Activated naive CD4-positive, alpha-beta T cell treated with anti-CD3 and anti-CD28 coated beads for 36 hours (primary cell): ENCODE data around the gene IGF1. TPM values are rescaled to one million over a fixed set of nuclear protein-coding genes. Genes with fewer than 3 reads are reported as not detected.

Experiments used
- CTCF ChIA-PET: fragments of 350-600 bp; sonication (Branson Sonifier 250); formaldehyde crosslinking; loops from one replicate; lab custom pipeline; 2021; ENCODE audit warnings: antibody characterized with exemption; lab: Charles Lee
- DNase-seq: peaks from one replicate; pipeline ENCODE4 v3.0.0-alpha.2; 2020
- H3K27ac Mint-ChIP-seq: one replicate; pipeline ENCODE4 v1.8.0; 2021; ENCODE audit warnings: mild to moderate bottlenecking, mixed read lengths
- H3K27me3 Mint-ChIP-seq: one replicate; pipeline ENCODE4 v1.8.0; 2021; ENCODE audit warnings: low read depth, mixed read lengths
- H3K36me3 Mint-ChIP-seq: one replicate; pipeline ENCODE4 v1.8.0; 2021; ENCODE audit warnings: low read depth, mixed read lengths
- H3K4me1 Mint-ChIP-seq: one replicate; pipeline ENCODE4 v1.8.0; 2021; ENCODE audit warnings: low read depth, mixed read lengths
- H3K4me3 Mint-ChIP-seq: one replicate; pipeline ENCODE4 v1.8.0; 2021; ENCODE audit warnings: mild to moderate bottlenecking, moderate library complexity, mixed read lengths
- H3K9me3 Mint-ChIP-seq: one replicate; pipeline ENCODE4 v1.8.0; 2021; ENCODE audit warnings: mixed read lengths
- intact Hi-C: fragments of 100-400 bp; cut with micrococcal nuclease; formaldehyde crosslinking; loops from one replicate; pipeline ENCODE4 v1.15.1; 2023
- total RNA-seq, 2 experiments: library from RNA; stranded (reverse); gene quantifications; one replicate each; pipeline ENCODE4 v1.2.3, GENCODE V29; 2021

The IGF1 gene
- total RNA-seq, 2 experiments from 2014 or later, result not detected

DNA sequence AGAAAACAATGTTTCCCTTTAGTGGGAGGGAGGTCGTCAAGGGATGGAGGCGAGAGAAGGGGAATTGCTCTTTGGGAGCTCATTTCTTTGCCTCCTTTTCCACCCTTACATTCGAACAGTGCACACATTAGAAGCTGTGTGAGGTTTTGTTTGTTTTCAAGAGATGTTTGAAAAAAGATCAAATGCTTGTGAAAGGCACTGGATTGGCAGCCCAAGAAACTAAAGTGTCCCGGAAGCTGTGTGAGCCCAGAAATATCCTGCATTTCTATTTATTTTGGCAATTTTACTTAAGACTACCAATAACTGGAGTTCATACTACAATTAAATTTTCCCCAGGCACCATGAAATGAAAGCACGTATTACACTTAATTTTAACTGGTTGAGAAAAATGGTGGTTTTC is 67.0 kb downstream of the IGF1 start:
- no peaks in the 10 kb centered on the region for H3K9me3 Mint-ChIP-seq
- H3K4me3 Mint-ChIP-seq, result no peak overlapping the region
- H3K27ac Mint-ChIP-seq, result no peak overlapping the region
- no peaks in the 10 kb centered on the region for H3K36me3 Mint-ChIP-seq
- no peaks in the 10 kb centered on the region for H3K4me1 Mint-ChIP-seq
- intact Hi-C loops, result no loop called here
- peaks cover 21% of the 10 kb centered on the region for H3K27me3 Mint-ChIP-seq
- CTCF ChIA-PET, result no interaction called here
- DNase-seq, result no peak

DNA sequence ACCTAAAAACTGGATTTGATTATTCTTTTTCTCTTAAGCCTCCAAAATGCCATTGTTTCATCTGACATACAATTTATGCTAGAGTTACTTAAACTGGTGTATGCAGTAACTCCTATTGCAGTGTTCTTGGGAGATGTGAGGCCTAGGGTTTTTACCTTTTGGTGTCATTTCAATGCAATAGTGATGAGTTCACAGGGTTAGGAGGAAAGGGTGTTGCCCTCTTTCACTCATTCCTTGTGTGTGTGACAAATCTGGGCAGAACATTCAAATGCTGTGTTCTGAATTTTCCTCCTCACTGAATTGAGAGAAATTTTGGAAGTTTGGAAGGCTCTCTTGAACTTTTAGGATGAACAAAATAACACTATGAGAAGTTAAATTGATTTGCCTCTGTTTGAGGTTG is 69.9 kb downstream of the IGF1 start:
- CTCF ChIA-PET, result no interaction called here
- Mint-ChIP-seq H3K4me1 (no peaks in the 10 kb centered on the region), H3K36me3 (no peaks in the 10 kb centered on the region), H3K9me3 (no peaks in the 10 kb centered on the region), H3K27me3 (peaks cover 13% of the 10 kb centered on the region), H3K27ac (no peak overlapping the region), H3K4me3 (no peak overlapping the region)
- no peak for DNase-seq
- intact Hi-C loops, result no loop called here

DNA sequence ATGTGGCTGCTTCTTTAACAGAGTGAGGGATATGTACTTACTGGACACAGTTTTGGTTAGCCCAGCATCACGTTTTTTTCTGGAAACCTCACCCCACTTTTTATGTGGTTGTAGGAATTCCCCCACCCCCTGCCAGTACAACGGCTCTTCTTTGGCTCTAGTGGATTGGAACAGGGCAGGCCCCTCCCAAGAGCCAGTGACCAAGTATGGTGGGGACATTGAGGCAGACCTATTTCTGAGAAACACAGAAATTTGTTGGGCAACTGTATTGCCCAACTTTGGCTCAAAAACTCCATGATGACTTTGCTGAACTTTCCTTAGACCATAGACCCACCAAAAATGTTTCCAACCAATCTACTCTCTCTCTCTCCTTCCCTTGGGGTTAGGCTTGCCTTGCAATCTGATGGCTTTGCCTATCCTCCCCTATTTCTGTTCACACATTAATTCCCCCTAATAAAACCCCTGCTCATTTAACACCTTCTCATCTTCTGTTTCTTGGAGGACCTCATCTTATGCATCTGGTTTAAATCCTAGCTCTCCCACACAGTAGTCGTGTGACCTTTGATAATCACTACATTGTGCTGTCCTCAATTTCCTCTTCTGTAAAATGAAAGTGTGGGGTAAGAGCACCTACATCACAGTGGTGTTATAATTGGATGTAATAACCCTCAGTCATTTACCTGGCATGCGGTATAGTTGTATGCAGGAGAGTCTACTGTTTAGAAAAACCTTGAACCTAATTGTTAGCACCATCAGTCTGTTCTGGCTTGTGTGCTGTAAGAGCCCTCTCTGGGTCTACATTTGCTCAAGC is 71.7 kb downstream of the IGF1 start:
- H3K27me3 Mint-ChIP-seq, result peaks cover 9% of the 10 kb centered on the region
- H3K4me3 Mint-ChIP-seq, result no peak overlapping the region
- intact Hi-C loops, result no loop called here
- H3K27ac Mint-ChIP-seq, result no peak overlapping the region
- no peak for DNase-seq
- no peaks in the 10 kb centered on the region for H3K9me3 Mint-ChIP-seq
- CTCF ChIA-PET, result no interaction called here
- H3K4me1 Mint-ChIP-seq, result no peaks in the 10 kb centered on the region
- H3K36me3 Mint-ChIP-seq, result no peaks in the 10 kb centered on the region

DNA sequence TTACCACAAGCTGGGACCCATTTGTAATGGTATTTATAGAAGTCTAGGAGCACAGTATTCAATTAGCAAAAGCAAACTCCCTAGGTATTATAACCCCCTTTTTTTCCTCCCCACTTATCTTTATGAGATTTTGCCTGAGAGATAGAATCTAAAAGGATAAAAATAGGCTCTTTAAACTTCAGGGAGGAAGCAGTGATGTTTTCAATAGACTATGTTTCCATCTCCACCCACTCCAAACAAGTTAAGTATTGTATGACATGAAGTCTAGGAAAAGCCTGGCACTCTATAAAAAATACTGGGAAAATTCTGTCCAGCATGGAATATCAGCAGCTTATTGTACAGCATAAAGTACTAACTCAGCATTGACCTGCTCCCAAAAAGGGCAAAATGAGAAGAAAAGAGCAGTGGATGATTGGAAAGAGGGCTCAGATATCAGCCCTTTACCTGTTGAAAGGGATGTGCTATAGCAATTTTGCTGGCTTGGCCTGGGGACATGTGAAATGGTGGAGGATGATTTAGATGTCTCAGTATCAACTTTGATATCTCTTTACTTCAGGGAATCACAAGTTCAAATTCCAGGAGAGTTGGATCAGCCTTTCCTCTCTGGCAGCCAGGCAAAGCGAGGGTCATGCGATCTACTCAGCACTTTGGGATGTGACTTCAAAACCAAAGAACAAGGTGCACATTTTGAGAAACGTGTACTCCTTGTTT is 72.4 kb downstream of the IGF1 start:
- Mint-ChIP-seq H3K36me3 (no peaks in the 10 kb centered on the region), H3K9me3 (no peaks in the 10 kb centered on the region), H3K27ac (no peak overlapping the region), H3K4me1 (no peaks in the 10 kb centered on the region), H3K4me3 (no peak overlapping the region), H3K27me3 (peaks cover 6% of the 10 kb centered on the region)
- CTCF ChIA-PET, result no interaction called here
- no peak for DNase-seq
- intact Hi-C loops, result no loop called here

DNA sequence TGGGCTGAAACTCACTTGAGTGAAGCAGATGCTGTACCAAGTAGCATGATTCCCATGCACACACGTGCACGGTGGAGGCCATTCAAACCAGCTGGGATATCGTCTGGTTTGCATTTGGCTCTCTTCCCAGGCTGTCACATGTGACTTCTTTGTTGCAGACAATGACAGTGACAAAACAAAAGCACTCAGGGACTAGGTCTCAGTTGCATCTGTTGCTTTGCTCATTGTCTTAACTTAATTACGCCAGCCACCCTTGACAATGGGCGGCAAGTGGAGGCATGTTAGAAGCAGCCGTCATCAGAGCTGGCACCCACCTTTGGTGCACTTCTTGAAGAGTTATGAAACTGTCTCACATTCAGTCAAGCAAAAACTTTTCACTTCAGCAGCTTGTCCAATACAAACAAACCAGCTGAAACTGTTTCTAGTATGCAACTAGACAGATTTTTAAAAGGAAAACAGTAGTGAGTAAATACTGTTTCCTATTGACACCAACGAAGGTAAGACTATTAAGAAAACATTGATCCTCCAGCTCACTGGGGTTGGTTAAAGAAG is 74.3 kb downstream of the IGF1 start:
- Mint-ChIP-seq H3K36me3 (no peaks in the 10 kb centered on the region), H3K9me3 (no peaks in the 10 kb centered on the region), H3K27me3 (peaks cover 6% of the 10 kb centered on the region), H3K4me3 (no peak overlapping the region), H3K4me1 (no peaks in the 10 kb centered on the region), H3K27ac (no peak overlapping the region)
- CTCF ChIA-PET, result no interaction called here
- intact Hi-C loops, result no loop called here
- DNase-seq, result no peak

DNA sequence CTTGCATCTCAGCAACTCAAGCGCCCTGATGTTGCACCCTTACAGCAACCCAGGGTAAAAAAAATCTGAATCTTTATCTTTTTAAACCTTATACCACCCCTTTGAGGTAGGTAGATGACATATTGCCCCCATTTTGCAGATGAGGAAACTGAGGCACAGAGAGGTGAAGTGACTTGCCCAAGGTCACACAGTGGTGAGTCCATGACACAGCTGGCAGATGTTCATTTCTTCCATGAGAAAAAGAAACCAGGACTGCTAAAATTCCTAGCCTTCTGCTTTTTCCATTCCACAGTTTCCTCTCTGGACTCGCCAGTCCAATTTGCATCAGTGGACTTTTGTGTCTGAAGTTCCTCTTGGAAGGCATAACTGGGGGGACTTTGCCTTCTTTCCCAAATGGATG is 79.3 kb downstream of the IGF1 start:
- no peaks in the 10 kb centered on the region for H3K4me1 Mint-ChIP-seq

DNA sequence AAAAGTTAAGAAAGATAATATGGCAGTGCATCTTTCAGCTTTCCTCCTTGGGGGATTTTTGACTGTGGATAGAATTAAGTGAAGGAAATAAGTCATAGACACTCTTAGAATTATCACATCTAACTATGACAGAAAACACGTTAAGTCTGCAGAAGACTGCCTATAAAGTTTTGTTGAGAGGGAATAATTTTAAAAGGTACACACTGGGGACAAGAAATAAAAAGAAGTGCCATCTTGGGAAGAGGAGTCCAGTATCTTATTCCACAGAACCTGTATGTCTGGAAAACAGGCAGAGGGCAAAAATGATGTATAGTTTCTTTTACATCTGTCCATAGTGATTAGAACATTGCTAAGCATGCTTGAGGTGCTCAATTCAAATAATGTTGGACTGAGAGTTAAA is 80.7 kb downstream of the IGF1 start:
- Mint-ChIP-seq H3K4me1 (no peaks in the 10 kb centered on the region), H3K27me3 (peaks cover 2% of the 10 kb centered on the region)

More for the DNA sequence above, 79.3 kb downstream of the IGF1 start:
- intact Hi-C loops, result no loop called here
- peaks cover 2% of the 10 kb centered on the region for H3K27me3 Mint-ChIP-seq
- no peak for DNase-seq
- no peak overlapping the region for H3K27ac Mint-ChIP-seq
- no peak overlapping the region for H3K4me3 Mint-ChIP-seq
- CTCF ChIA-PET, result no interaction called here
- H3K36me3 Mint-ChIP-seq, result no peaks in the 10 kb centered on the region
- H3K9me3 Mint-ChIP-seq, result no peaks in the 10 kb centered on the region

DNA sequence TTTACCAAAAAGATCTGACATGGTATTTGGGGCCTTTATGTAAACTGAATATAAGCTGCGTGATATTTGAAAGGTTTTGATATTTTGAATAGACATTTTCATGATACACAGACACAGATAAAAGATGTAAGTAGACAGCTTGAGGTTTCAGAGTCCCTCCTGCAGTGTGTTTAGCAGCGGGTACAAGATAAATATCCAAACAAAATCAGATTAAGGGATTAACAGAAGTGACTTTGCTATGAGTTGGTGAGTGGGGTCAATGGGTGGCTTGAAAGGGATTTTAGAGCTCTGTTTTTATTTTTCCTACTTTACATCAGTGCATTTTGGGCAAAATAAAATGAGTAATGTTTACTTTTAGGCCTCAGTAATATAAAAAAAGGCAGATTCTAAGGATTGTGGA is 84.1 kb downstream of the IGF1 start:
- intact Hi-C loops, result no loop called here
- H3K4me1 Mint-ChIP-seq, result no peaks in the 10 kb centered on the region
- no peak overlapping the region for H3K4me3 Mint-ChIP-seq
- no peaks in the 10 kb centered on the region for H3K36me3 Mint-ChIP-seq
- CTCF ChIA-PET, result no interaction called here
- peaks cover 2% of the 10 kb centered on the region for H3K27me3 Mint-ChIP-seq
- H3K9me3 Mint-ChIP-seq, result no peaks in the 10 kb centered on the region
- no peak overlapping the region for H3K27ac Mint-ChIP-seq
- no peak for DNase-seq

More for the DNA sequence above, 80.7 kb downstream of the IGF1 start:
- H3K36me3 Mint-ChIP-seq, result no peaks in the 10 kb centered on the region
- intact Hi-C loops, result no loop called here
- H3K27ac Mint-ChIP-seq, result no peak overlapping the region
- no peak overlapping the region for H3K4me3 Mint-ChIP-seq
- no peaks in the 10 kb centered on the region for H3K9me3 Mint-ChIP-seq
- no peak for DNase-seq
- CTCF ChIA-PET, result no interaction called here

DNA sequence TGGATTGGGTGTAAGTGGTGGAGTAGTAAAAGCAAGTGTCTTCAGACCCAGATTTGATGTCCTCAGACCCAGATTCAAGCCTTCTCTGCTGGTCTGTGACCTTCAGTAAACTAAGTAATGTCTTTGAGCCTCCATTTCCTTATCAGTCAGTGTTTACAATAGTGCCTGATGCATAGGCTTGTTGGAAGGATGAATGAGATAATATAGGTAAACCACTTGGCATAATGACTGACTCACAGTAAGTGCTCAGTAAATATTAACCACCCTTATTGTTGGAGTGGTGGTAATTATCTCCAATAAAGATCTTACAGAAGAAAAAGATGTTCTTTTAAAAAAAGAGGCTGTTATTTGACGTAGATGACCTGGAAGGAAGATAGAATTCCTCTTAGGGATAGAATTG is 86.2 kb downstream of the IGF1 start:
- DNase-seq, result no peak
- Mint-ChIP-seq H3K36me3 (no peaks in the 10 kb centered on the region), H3K27ac (no peak overlapping the region), H3K4me3 (no peak overlapping the region), H3K27me3 (peaks cover 2% of the 10 kb centered on the region), H3K9me3 (no peaks in the 10 kb centered on the region), H3K4me1 (no peaks in the 10 kb centered on the region)
- CTCF ChIA-PET, result no interaction called here
- intact Hi-C loops, result no loop called here

DNA sequence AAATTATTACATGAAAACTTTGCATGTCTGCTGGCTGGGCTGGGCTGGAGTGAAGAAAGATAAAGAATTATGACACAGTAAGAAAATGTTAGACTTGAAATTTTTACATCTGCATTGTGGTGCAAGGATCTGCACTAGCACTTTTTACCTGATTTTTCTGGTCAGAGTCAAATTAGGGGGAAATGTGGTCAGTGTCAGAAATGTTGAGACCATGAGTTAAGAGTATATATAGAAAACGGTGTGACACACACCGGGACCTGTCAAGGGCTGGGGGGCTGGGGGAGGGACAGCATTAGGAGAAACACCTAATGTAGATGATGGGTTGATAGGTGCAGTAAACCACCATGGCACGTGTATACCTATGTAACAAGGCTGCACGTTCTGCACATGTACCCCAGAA is 90.3 kb downstream of the IGF1 start:
- no peaks in the 10 kb centered on the region for H3K36me3 Mint-ChIP-seq
- no peak overlapping the region for H3K4me3 Mint-ChIP-seq
- CTCF ChIA-PET, result no interaction called here
- peaks cover 6% of the 10 kb centered on the region for H3K27me3 Mint-ChIP-seq
- intact Hi-C loops, result no loop called here
- no peaks in the 10 kb centered on the region for H3K4me1 Mint-ChIP-seq
- no peak overlapping the region for H3K27ac Mint-ChIP-seq
- DNase-seq, result no peak
- no peaks in the 10 kb centered on the region for H3K9me3 Mint-ChIP-seq

DNA sequence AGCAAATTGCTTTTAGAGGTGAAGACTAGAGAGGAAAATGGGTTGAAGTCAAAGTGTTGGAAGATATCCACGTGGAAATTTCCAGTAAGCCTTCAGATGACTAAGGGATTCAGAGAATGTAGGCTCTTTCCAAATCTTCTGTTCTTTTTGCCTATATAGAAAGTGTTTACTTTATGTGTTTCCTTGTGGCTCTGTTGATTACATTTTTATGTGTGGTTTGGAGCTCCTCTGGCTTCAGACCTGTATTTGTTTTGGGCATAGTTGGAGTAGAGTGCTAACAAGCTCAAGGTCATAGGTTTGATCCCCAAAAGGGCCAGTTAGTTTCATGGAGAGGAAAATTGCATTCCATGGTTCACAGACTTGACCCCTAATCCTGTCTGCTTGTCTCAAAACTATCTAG is 91.9 kb downstream of the IGF1 start:
- CTCF ChIA-PET, result no interaction called here
- Mint-ChIP-seq H3K27me3 (peaks cover 6% of the 10 kb centered on the region), H3K9me3 (peaks cover 1% of the 10 kb centered on the region), H3K36me3 (no peaks in the 10 kb centered on the region), H3K4me1 (no peaks in the 10 kb centered on the region), H3K4me3 (no peak overlapping the region), H3K27ac (no peak overlapping the region)
- intact Hi-C loops, result no loop called here
- no peak for DNase-seq

DNA sequence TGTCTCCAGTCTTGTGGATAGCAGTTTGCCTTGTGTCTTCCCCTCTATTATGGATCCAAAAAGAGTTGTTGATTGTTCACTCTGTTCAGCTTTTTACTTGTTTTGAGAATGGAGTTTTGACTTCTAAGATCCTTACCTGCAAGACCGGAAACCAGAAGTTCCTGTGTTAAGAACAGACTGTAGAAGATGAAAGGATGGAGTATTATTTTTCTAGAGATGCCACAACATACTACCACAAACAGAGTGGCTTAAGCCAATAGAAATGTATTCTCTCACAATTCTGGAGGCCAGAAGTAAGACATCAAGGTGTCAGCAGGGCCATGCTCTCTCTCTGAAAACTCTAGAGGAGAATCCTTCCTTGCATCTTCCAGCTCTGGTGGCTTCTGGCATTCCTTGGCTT is 95.0 kb downstream of the IGF1 start:
- H3K4me3 Mint-ChIP-seq, result no peak overlapping the region
- CTCF ChIA-PET, result no interaction called here
- intact Hi-C loops, result no loop called here
- no peak overlapping the region for H3K27ac Mint-ChIP-seq
- H3K4me1 Mint-ChIP-seq, result no peaks in the 10 kb centered on the region
- DNase-seq, result no peak
- peaks cover 1% of the 10 kb centered on the region for H3K9me3 Mint-ChIP-seq
- H3K27me3 Mint-ChIP-seq, result peaks cover 6% of the 10 kb centered on the region
- H3K36me3 Mint-ChIP-seq, result no peaks in the 10 kb centered on the region
